Keratinocyte (primary cell): Measurements from ENCODE around the gene UPK3BL2.
"Not testable (repeated sequence)": the region's sequence is repeated elsewhere in the genome, so short reads cannot be mapped to it uniquely, and the experiment has no call there.

ENCODE experiments used
- CTCF ChIP-seq, 3 experiments: IDR thresholded peaks in 1 of 3; conservative IDR thresholded peaks in 1 of 3; optimal IDR thresholded peaks in 1 of 3; 2 replicates in 2 of 3; 3 replicates in 1 of 3; pipeline versions ENCODE3 to v1.5.1; 2011; ENCODE audit warnings: low read length in 3 of 3, mild to moderate bottlenecking in 3 of 3, moderate library complexity in 2 of 3, control low read depth in 1 of 3, inconsistent platforms in 1 of 3; ENCODE audit not compliant: insufficient read depth in 2 of 3; ENCODE audit errors: extremely low read depth in 1 of 3
- EZH2 ChIP-seq: IDR thresholded peaks from one replicate; pipeline ENCODE4 v1.6.1; 2012; ENCODE audit warnings: inconsistent platforms, mild to moderate bottlenecking, low read length, moderate library complexity

GRCh38 chr7:102516951-102517350, 26.5 kb downstream of the UPK3BL2 start:
- TF ChIP-seq CTCF (optimal IDR thresholded peaks at IDR 0.05 in 1 of 3, IDR thresholded peaks at IDR 0.05 in 1 of 3, conservative IDR thresholded peaks at IDR 0.05 in 1 of 3; ENCODE audit: extremely low read depth in 1 of 3, insufficient read depth in 2 of 3, low read length in 3 of 3); EZH2: not testable (repeated sequence)
